BJ (cell line): ENCODE data around the gene JAGN1. TPM values are rescaled to one million over a fixed set of nuclear protein-coding genes. Genes with fewer than 3 reads are reported as not detected.
A peak's percentile ranks its signal among the peaks of the same experiment; 100 is the strongest.

Experiments used
- CTCF ChIA-PET: fragments of 350-600 bp; formaldehyde crosslinking; extraction: SDS; loops from one replicate; lab custom pipeline; 2021; ENCODE audit warnings: antibody characterized with exemption, inconsistent platforms; lab: Yijun Ruan, JAX
- POLR2A ChIA-PET: fragments of 300-600 bp; sonication (Branson Sonifier 250); formaldehyde crosslinking; extraction: SDS; loops from one replicate; lab custom pipeline; 2021; ENCODE audit warnings: antibody characterized with exemption; lab: Charles Lee
- DNase-seq: peaks from one replicate; pipeline ENCODE4 v3.0.0-alpha.2; 2011; ENCODE audit warnings: low read depth
- H3K27me3 ChIP-seq: 2 replicates; pipeline ENCODE4 v1.6.0; 2011; ENCODE audit warnings: low read length; ENCODE audit not compliant: control insufficient read depth, insufficient read depth
- H3K36me3 ChIP-seq: 2 replicates; pipeline ENCODE4 v1.5.1; 2011; ENCODE audit warnings: low read length; ENCODE audit not compliant: control insufficient read depth, insufficient read depth
- H3K4me3 ChIP-seq: 2 replicates; pipeline ENCODE4 v1.5.1; 2011; ENCODE audit warnings: low read depth, mild to moderate bottlenecking, control low read depth, low read length
- CTCF ChIP-seq: IDR thresholded peaks from 2 replicates; pipeline ENCODE4 v1.5.1; 2011; ENCODE audit warnings: low read depth, mild to moderate bottlenecking, control low read depth, inconsistent platforms, low read length, moderate library complexity; ENCODE audit not compliant: insufficient read depth
- polyA plus RNA-seq: library from polyadenylated mRNA; depleted of rRNA; stranded (reverse); fragments of >200 nt; gene quantifications from 2 replicates; pipeline ENCODE4 v1.2.3, GENCODE V29; 2011

The JAGN1 gene
- polyA plus RNA-seq, 1 experiment, result 47.2 TPM

- no peaks in the 10 kb centered on the region for H3K27me3 ChIP-seq
- ChIA-PET POLR2A (interaction anchor here (0.7 to 0.8 kb wide), 2 partner anchors 12 to 230 kb away, joined by 3 to 4 read pairs; no protein-coding TSS in a partner anchor), CTCF (interaction anchor here (0.7 to 2.0 kb wide), 5 partner anchors 20 to 168 kb away, joined by 3 to 7 read pairs (median 4); no protein-coding TSS in a partner anchor)
- H3K36me3 ChIP-seq, result no peaks in the 10 kb centered on the region
- peak; percentile 71 for DNase-seq
- 0 out of 2 replicates have a peak, but pooled peaks have one; percentile 10 for TF ChIP-seq CTCF
- no peak overlapping the region for H3K4me3 ChIP-seq
Measured at GRCh38 chr3:9884555-9885165, 5.8 kb upstream of the JAGN1 start.

GRCh38 chr3:9886328-9886727 is 4.1 kb upstream of the JAGN1 start:
- Histone ChIP-seq H3K27me3 (no peaks in the 10 kb centered on the region), H3K4me3 (no peak overlapping the region), H3K36me3 (no peaks in the 10 kb centered on the region)
- no peak for DNase-seq
- no peak for TF ChIP-seq CTCF
- ChIA-PET POLR2A (no interaction called here), CTCF (no interaction called here)

- POLR2A ChIA-PET, result no interaction called here
- Histone ChIP-seq H3K36me3 (no peaks in the 10 kb centered on the region), H3K4me3 (no peak overlapping the region), H3K27me3 (no peaks in the 10 kb centered on the region)
- TF ChIP-seq CTCF, result no peak
- DNase-seq, result no peak
- CTCF ChIA-PET, result no interaction called here
Measured at GRCh38 chr3:9887480-9887879, 2.9 kb upstream of the JAGN1 start.

- DNase-seq, result no peak
- POLR2A ChIA-PET, result no interaction called here
- CTCF ChIA-PET, result no interaction called here
Measured at GRCh38 chr3:9888540-9888939, 1.9 kb upstream of the JAGN1 start.

GRCh38 chr3:9889405-9889804 is 1.0 kb upstream of the JAGN1 start:
- H3K4me3 ChIP-seq, result no peak overlapping the region
- CTCF ChIA-PET, result no interaction called here
- no peak for DNase-seq
- POLR2A ChIA-PET, result no interaction called here
- no peak for TF ChIP-seq CTCF
- H3K27me3 ChIP-seq, result no peaks in the 10 kb centered on the region
- peaks cover 6% of the 10 kb centered on the region for H3K36me3 ChIP-seq

More at GRCh38 chr3:9888540-9888939, 1.9 kb upstream of the JAGN1 start:
- no peak for TF ChIP-seq CTCF
- Histone ChIP-seq H3K4me3 (no peak overlapping the region), H3K27me3 (no peaks in the 10 kb centered on the region), H3K36me3 (peaks cover 6% of the 10 kb centered on the region)
